Kidney (tissue), 14 donors: ENCODE results near the gene PAQR6. TPM values are rescaled to one million over a fixed set of nuclear protein-coding genes. Genes with fewer than 3 reads are reported as not detected.

Experiments used
- DNase-seq, 5 donors: peaks; one replicate each; pipeline ENCODE4 v3.0.0-alpha.2; 2013 to 2020
- FAIRE-seq: peaks from 2 replicates; lab custom pipeline; 2012; peaks lifted over from hg19 to GRCh38; lab: Jason Lieb, UNC
- H3K27ac ChIP-seq, 2 donors: one replicate each; pipeline ENCODE4 v1.7.0; 2013; ENCODE audit warnings: low read depth in 2 of 2, low read length in 2 of 2, inconsistent platforms in 1 of 2
- H3K27me3 ChIP-seq: one replicate; pipeline ENCODE4 v1.7.1; 2013; ENCODE audit warnings: low read length, inconsistent platforms; ENCODE audit not compliant: control insufficient read depth, insufficient read depth
- H3K36me3 ChIP-seq, 3 donors: one replicate each; pipeline versions ENCODE4 v1.7.0 to v1.7.1; 2013; ENCODE audit warnings: low read length in 3 of 3, control low read depth in 1 of 3, inconsistent platforms in 1 of 3; ENCODE audit not compliant: insufficient read depth in 3 of 3, control insufficient read depth in 2 of 3
- H3K4me1 ChIP-seq, 3 donors: one replicate each; pipeline versions ENCODE4 v1.7.0 to v1.7.1; 2013; ENCODE audit warnings: low read length in 3 of 3, inconsistent platforms in 1 of 3, low read depth in 1 of 3; ENCODE audit not compliant: control insufficient read depth in 2 of 3, insufficient read depth in 2 of 3
- H3K4me3 ChIP-seq, 3 donors: one replicate each; pipeline versions ENCODE4 v1.7.0 to v1.8.1; 2013; ENCODE audit warnings: low read length in 3 of 3, control low read depth in 1 of 3, inconsistent platforms in 1 of 3
- H3K9ac ChIP-seq, 3 donors: one replicate each; pipeline versions ENCODE4 v1.7.0 to v1.7.1; 2013; ENCODE audit warnings: low read length in 3 of 3, control low read depth in 1 of 3, inconsistent platforms in 1 of 3
- H3K9me3 ChIP-seq, 3 donors: one replicate each; pipeline versions ENCODE4 v1.7.0 to v1.7.1; 2013; ENCODE audit warnings: low read length in 3 of 3, control low read depth in 1 of 3, inconsistent platforms in 1 of 3; ENCODE audit not compliant: control insufficient read depth in 2 of 3, insufficient read depth in 1 of 3
- CTCF ChIP-seq: IDR thresholded peaks from 3 replicates; pipeline ENCODE4 v1.5.1; 2012; ENCODE audit warnings: mild to moderate bottlenecking, moderate library complexity, borderline replicate concordance; ENCODE audit not compliant: insufficient read depth; ENCODE audit errors: extremely low read depth
- intact Hi-C: fragments of 100-400 bp; cut with DNase I; formaldehyde crosslinking; loops from one replicate; pipeline ENCODE4 v1.11.1; 2022
- polyA plus RNA-seq: library from polyadenylated mRNA; stranded (reverse); fragments of 350-450 nt; fragmentation: Illumina TruSeq; extraction: RNeasy Lipid Tissue Mini Kit (QIAGEN cat#74804); gene quantifications from one replicate; pipeline ENCODE4 v1.2.3, GENCODE V29; 2014; ENCODE audit warnings: low read depth, low replicate concordance; ENCODE audit not compliant: insufficient read depth
- total RNA-seq: library from RNA; stranded (reverse); fragmentation: NEBNext Ultra II Directional; extraction: Animal tissue kit (Norgen Biotek cat#: 25700); gene quantifications from one replicate; pipeline ENCODE4 v1.2.1, GENCODE V29; 2021
- donor health status: control.
- donor health status: control.
- donor health status: control.
- donor health status: control.
- donor health status: control.
- donor health status: DM: yes; HTN: yes; CAD: no.
- donor health status: Normal renal cell carcinoma (clear cell type).

PAQR6 gene
- total and polyA plus RNA-seq, 2 donors from 2014 or later: 2.0 to 4.2 TPM

GRCh38 chr1:156270314-156270713, 22.5 kb upstream of the PAQR6 start:
- FAIRE-seq: no peak

GRCh38 chr1:156268336-156268735, 20.5 kb upstream of the PAQR6 start:
- Histone ChIP-seq H3K9me3 (no peaks in the 10 kb centered on the region), H3K36me3 (peaks cover 11 to 57% (median 53%) of the 10 kb centered on the region in 3 donors), H3K27me3 (no peaks in the 10 kb centered on the region), H3K9ac (no peak overlapping the region), H3K4me1 (no peaks in the 10 kb centered on the region), H3K27ac (no peak overlapping the region), H3K4me3 (no peak overlapping the region)
- DNase-seq: no peak
- intact Hi-C loops: no loop called here
- TF ChIP-seq CTCF: no peak
- no peak for FAIRE-seq

More at GRCh38 chr1:156270314-156270713, 22.5 kb upstream of the PAQR6 start:
- Histone ChIP-seq H3K4me3 (no peak overlapping the region), H3K27me3 (no peaks in the 10 kb centered on the region), H3K36me3 (peaks cover 24 to 69% (median 65%) of the 10 kb centered on the region in 3 donors), H3K9ac (no peak overlapping the region), H3K9me3 (no peaks in the 10 kb centered on the region), H3K4me1 (no peaks in the 10 kb centered on the region), H3K27ac (no peak overlapping the region)
- intact Hi-C loops: no loop called here
- no peak for DNase-seq
- no peak for TF ChIP-seq CTCF

- Histone ChIP-seq H3K9me3 (no peaks in the 10 kb centered on the region), H3K4me1 (no peaks in the 10 kb centered on the region), H3K9ac (no peak overlapping the region), H3K27me3 (no peaks in the 10 kb centered on the region), H3K36me3 (peaks cover 10 to 54% (median 54%) of the 10 kb centered on the region in 3 donors), H3K4me3 (no peak overlapping the region), H3K27ac (no peak overlapping the region)
- FAIRE-seq: no peak
- no peak for DNase-seq
- no peak for TF ChIP-seq CTCF
- intact Hi-C loops: no loop called here
These were observed 18.2 kb upstream of the PAQR6 start for GRCh38 chr1:156266051-156266450.

GRCh38 chr1:156263288-156263655, 15.4 kb upstream of the PAQR6 start:
- Histone ChIP-seq H3K36me3 (peaks cover 7 to 77% (median 63%) of the 10 kb centered on the region in 3 donors), H3K27me3 (no peaks in the 10 kb centered on the region), H3K9ac (no peak overlapping the region), H3K4me3 (no peak overlapping the region), H3K4me1 (no peaks in the 10 kb centered on the region), H3K27ac (no peak overlapping the region), H3K9me3 (no peaks in the 10 kb centered on the region)
- intact Hi-C loops: no loop called here
- TF ChIP-seq CTCF: no peak
- FAIRE-seq: no peak
- DNase-seq: no peak
